CD4-positive, alpha-beta T cell (primary cell): ENCODE measurements around the gene MYMK. TPM values are rescaled to one million over a fixed set of nuclear protein-coding genes. Genes with fewer than 3 reads are reported as not detected.

Source experiments
- ATAC-seq: fragments of 200-7000 bp; cut with Tn5 transposase; one replicate; pipeline ENCODE4 v1.10.0; 2022; ENCODE audit warnings: mild to moderate bottlenecking; ENCODE audit not compliant: poor library complexity
- CTCF ChIA-PET: fragments of 350-600 bp; sonication (Branson Sonifier 250); formaldehyde crosslinking; loops from one replicate; lab custom pipeline; 2021; ENCODE audit warnings: antibody characterized with exemption, inconsistent platforms; lab: Charles Lee
- POLR2A ChIA-PET: fragments of 350-600 bp; sonication (Branson Sonifier 250); formaldehyde crosslinking; loops from one replicate; lab custom pipeline; 2021; ENCODE audit warnings: antibody characterized with exemption, inconsistent platforms; lab: Charles Lee
- DNase-seq, 14 experiments: peaks; one replicate each; pipeline ENCODE4 v3.0.0-alpha.2; 2013 to 2020; ENCODE audit warnings: mixed read lengths in 2 of 14
- H3K27ac ChIP-seq, 2 donors: one replicate each; pipeline versions ENCODE4 v1.5.1 to v1.7.0; 2013; ENCODE audit warnings: low read length in 2 of 2, low read depth in 1 of 2, mild to moderate bottlenecking in 1 of 2
- H3K27me3 ChIP-seq, 2 experiments: 1 replicate in 1 of 2; 2 replicates in 1 of 2; pipeline versions ENCODE4 v1.6.1 to v1.7.0; 2013; ENCODE audit warnings: low read length in 2 of 2, control low read depth in 1 of 2, mild to moderate bottlenecking in 1 of 2, moderate library complexity in 1 of 2; ENCODE audit not compliant: insufficient read depth in 2 of 2, control insufficient read depth in 1 of 2
- H3K36me3 ChIP-seq: one replicate; pipeline ENCODE4 v1.6.1; 2013; ENCODE audit warnings: low read length, control low read depth; ENCODE audit not compliant: insufficient read depth
- H3K4me1 ChIP-seq: one replicate; pipeline ENCODE4 v1.6.1; 2013; ENCODE audit warnings: low read length, control low read depth; ENCODE audit not compliant: insufficient read depth
- H3K4me3 ChIP-seq: one replicate; pipeline ENCODE4 v1.5.1; 2013; ENCODE audit warnings: mild to moderate bottlenecking, low read length, moderate library complexity
- H3K9me3 ChIP-seq, 2 experiments: 1 replicate in 1 of 2; 2 replicates in 1 of 2; pipeline versions ENCODE4 v1.6.1 to v1.7.0; 2013; ENCODE audit warnings: low read length in 2 of 2, mild to moderate bottlenecking in 2 of 2, control low read depth in 1 of 2, moderate library complexity in 1 of 2; ENCODE audit not compliant: control insufficient read depth in 1 of 2, insufficient read depth in 1 of 2
- H3K27ac Mint-ChIP-seq: one replicate; pipeline ENCODE4 v1.8.0; 2020; ENCODE audit warnings: mixed read lengths
- H3K27me3 Mint-ChIP-seq: one replicate; pipeline ENCODE4 v1.8.0; 2021; ENCODE audit warnings: mixed read lengths
- H3K36me3 Mint-ChIP-seq: one replicate; pipeline ENCODE4 v1.8.0; 2021; ENCODE audit warnings: low read depth, mixed read lengths
- H3K4me1 Mint-ChIP-seq: one replicate; pipeline ENCODE4 v1.8.0; 2021; ENCODE audit warnings: low read depth, mixed read lengths
- H3K4me3 Mint-ChIP-seq: one replicate; pipeline ENCODE4 v1.8.0; 2020; ENCODE audit warnings: mild to moderate bottlenecking, mixed read lengths
- H3K9me3 Mint-ChIP-seq: one replicate; pipeline ENCODE4 v1.8.0; 2020; ENCODE audit warnings: mixed read lengths
- intact Hi-C, 2 experiments: fragments of 100-400 bp; cut with DNase I in 1 of 2; cut with micrococcal nuclease in 1 of 2; formaldehyde crosslinking; loops; one replicate each; pipeline versions ENCODE4 v1.15.1 to v1.9.0; 2023 to 2025; cut with DNase I, micrococcal nuclease
- total RNA-seq, 174 experiments: library from RNA in 2 of 174; stranded (reverse) in 2 of 174; gene quantifications; one replicate each; pipeline ENCODE4 v1.2.3 and lab custom pipeline; 2021 to 2026
- TF ChIP-seq, protein P1 (sequence below): fragments of 200-600 bp; IDR thresholded peaks from one replicate; pipeline ENCODE4 v1.8.0; 2022; ENCODE audit warnings: antibody characterized with exemption, mild to moderate bottlenecking

Gene MYMK
- total RNA-seq, 2 experiments from 2014 or later = not detected

- no peaks in the 10 kb centered on the region for H3K27me3 ChIP-seq
- DNase-seq = no peak
- H3K36me3 Mint-ChIP-seq = no peaks in the 10 kb centered on the region
- peaks cover 9% of the 10 kb centered on the region for H3K4me1 Mint-ChIP-seq
- H3K4me3 ChIP-seq = no peak overlapping the region
- intact Hi-C loops = loop anchor here in 1 of 2 experiments (5.0 kb wide), 2 partner anchors 138 to 448 kb away; partner anchors contain the start of gene SURF6
- POLR2A ChIA-PET = no interaction called here
- no peak for ATAC-seq
- no peaks in the 10 kb centered on the region for H3K27me3 Mint-ChIP-seq
- TF ChIP-seq, protein P1, sequence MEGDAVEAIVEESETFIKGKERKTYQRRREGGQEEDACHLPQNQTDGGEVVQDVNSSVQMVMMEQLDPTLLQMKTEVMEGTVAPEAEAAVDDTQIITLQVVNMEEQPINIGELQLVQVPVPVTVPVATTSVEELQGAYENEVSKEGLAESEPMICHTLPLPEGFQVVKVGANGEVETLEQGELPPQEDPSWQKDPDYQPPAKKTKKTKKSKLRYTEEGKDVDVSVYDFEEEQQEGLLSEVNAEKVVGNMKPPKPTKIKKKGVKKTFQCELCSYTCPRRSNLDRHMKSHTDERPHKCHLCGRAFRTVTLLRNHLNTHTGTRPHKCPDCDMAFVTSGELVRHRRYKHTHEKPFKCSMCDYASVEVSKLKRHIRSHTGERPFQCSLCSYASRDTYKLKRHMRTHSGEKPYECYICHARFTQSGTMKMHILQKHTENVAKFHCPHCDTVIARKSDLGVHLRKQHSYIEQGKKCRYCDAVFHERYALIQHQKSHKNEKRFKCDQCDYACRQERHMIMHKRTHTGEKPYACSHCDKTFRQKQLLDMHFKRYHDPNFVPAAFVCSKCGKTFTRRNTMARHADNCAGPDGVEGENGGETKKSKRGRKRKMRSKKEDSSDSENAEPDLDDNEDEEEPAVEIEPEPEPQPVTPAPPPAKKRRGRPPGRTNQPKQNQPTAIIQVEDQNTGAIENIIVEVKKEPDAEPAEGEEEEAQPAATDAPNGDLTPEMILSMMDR = no peak
- H3K36me3 ChIP-seq = no peaks in the 10 kb centered on the region
- CTCF ChIA-PET = no interaction called here
- H3K27ac Mint-ChIP-seq = no peak overlapping the region
- peaks cover 24% of the 10 kb centered on the region for H3K4me1 ChIP-seq
- no peaks in the 10 kb centered on the region for H3K9me3 Mint-ChIP-seq
- H3K4me3 Mint-ChIP-seq = no peak overlapping the region
- H3K27ac ChIP-seq = no peak overlapping the region
- H3K9me3 ChIP-seq = no peaks in the 10 kb centered on the region
These were observed 49.3 kb downstream of the MYMK start for GRCh38 chr9:133475292-133476012.

- DNase-seq (no peak), ATAC-seq (no peak)
- Mint-ChIP-seq H3K4me1 (peaks cover 6% of the 10 kb centered on the region), H3K27me3 (no peaks in the 10 kb centered on the region), H3K36me3 (no peaks in the 10 kb centered on the region), H3K4me3 (no peak overlapping the region), H3K9me3 (no peaks in the 10 kb centered on the region), H3K27ac (no peak overlapping the region)
- no peaks in the 10 kb centered on the region for H3K36me3 ChIP-seq
- CTCF ChIA-PET = interaction anchor here (0.6 kb wide), 1 partner anchor 12 kb away, joined by 3 read pairs; no protein-coding TSS in a partner anchor
- TF ChIP-seq, protein P1 = no peak
- no peak overlapping the region for H3K4me3 ChIP-seq
- H3K9me3 ChIP-seq = no peaks in the 10 kb centered on the region
- peaks cover 22% of the 10 kb centered on the region for H3K4me1 ChIP-seq
- H3K27me3 ChIP-seq = no peaks in the 10 kb centered on the region
- POLR2A ChIA-PET = no interaction called here
- no peak overlapping the region for H3K27ac ChIP-seq
- intact Hi-C loops = loop anchor here in 1 of 2 experiments (5.0 kb wide), 2 partner anchors 138 to 448 kb away; partner anchors contain the start of gene SURF6
These were observed 49.9 kb downstream of the MYMK start for GRCh38 chr9:133474853-133475252.

DNA sequence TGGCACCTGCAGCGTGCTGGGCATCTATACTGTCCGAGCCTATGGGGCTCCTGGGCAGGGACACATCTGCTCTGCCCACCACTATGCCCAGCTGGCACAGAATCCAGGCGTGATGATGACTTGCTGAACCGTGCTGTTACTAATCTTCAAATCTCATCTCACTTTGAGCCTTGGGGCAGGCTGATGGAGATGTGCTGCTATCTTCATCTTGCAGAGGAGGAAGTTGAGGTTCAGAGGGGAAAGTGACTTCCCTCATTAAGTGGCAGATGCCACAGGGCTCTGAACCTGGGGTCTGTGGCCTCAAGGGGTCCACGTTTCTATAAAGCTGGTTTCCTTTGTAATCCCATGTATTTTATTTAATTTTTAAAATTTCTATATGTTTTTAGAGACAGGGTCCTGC, 50.5 kb downstream of the MYMK start:
- Mint-ChIP-seq H3K27ac (no peak overlapping the region), H3K27me3 (no peaks in the 10 kb centered on the region), H3K4me3 (no peak overlapping the region), H3K36me3 (no peaks in the 10 kb centered on the region), H3K4me1 (no peaks in the 10 kb centered on the region), H3K9me3 (no peaks in the 10 kb centered on the region)
- CTCF ChIA-PET = no interaction called here
- POLR2A ChIA-PET = no interaction called here
- Histone ChIP-seq H3K27ac (no peak overlapping the region), H3K27me3 (no peaks in the 10 kb centered on the region), H3K9me3 (no peaks in the 10 kb centered on the region), H3K4me1 (peaks cover 16% of the 10 kb centered on the region), H3K36me3 (no peaks in the 10 kb centered on the region), H3K4me3 (no peak overlapping the region)
- TF ChIP-seq, protein P1 = no peak
- no peak for DNase-seq
- no peak for ATAC-seq
- intact Hi-C loops = no loop called here
